ENCODE measurements around the gene NSMCE4A. TPM values are rescaled to one million over a fixed set of nuclear protein-coding genes. Genes with fewer than 3 reads are reported as not detected.

Gene NSMCE4A
- polyA plus RNA-seq, 1 donor from 2014 or later, result 133 TPM

GRCh38 chr10:121926671-121927317 is 48.2 kb downstream of the NSMCE4A start:
- peak overlapping the region; percentile 92 for H3K9ac ChIP-seq (ENCODE audit: low read length)
- H4K20me1 ChIP-seq (ENCODE audit: insufficient read depth), result no peaks in the 10 kb centered on the region
- peak overlapping the region; percentile 96 for H3K4me3 ChIP-seq (ENCODE audit: low read length)
- H3K36me3 ChIP-seq (ENCODE audit: insufficient read depth, low read length), result no peaks in the 10 kb centered on the region
- peak overlapping the region; percentile 73 for H2AFZ ChIP-seq (ENCODE audit: low read depth, low read length)
- H3K9me2 ChIP-seq (ENCODE audit: insufficient read depth, low read length), result no peaks in the 10 kb centered on the region
- no peaks in the 10 kb centered on the region for H3K27me3 ChIP-seq (ENCODE audit: insufficient read depth, low read depth, low read length)
- no peaks in the 10 kb centered on the region for H3K9me3 ChIP-seq (ENCODE audit: low read length)
- H3K4me2 ChIP-seq (ENCODE audit: low read length), result peak overlapping the region; percentile 90
- TF ChIP-seq CTCF (IDR thresholded peaks at IDR 0.05; ENCODE audit: poor library complexity, severe bottlenecking), result no peak
- TF ChIP-seq POLR2AphosphoS5 (IDR thresholded peaks at IDR 0.05), result peak; percentile 6
- peak; percentile 14 for TF ChIP-seq MXI1 (conservative IDR thresholded peaks at IDR 0.05; ENCODE audit: poor library complexity, severe bottlenecking)
- TF ChIP-seq EP300 (conservative IDR thresholded peaks at IDR 0.05; ENCODE audit: poor library complexity, severe bottlenecking), result no peak
- no peak for TF ChIP-seq EZH2 (IDR thresholded peaks at IDR 0.05; ENCODE audit: borderline replicate concordance, insufficient read depth, low read length, poor library complexity, severe bottlenecking)
- TF ChIP-seq SMC3 (conservative IDR thresholded peaks at IDR 0.05; ENCODE audit: poor library complexity), result no peak
- TF ChIP-seq REST (IDR thresholded peaks at IDR 0.05; ENCODE audit: borderline replicate concordance), result no peak
- TF ChIP-seq TAF1 (IDR thresholded peaks at IDR 0.05; ENCODE audit: low read depth), result no peak
- no peak for TF ChIP-seq RAD21 (conservative IDR thresholded peaks at IDR 0.05)
- no peaks in the 10 kb centered on the region for H3F3A ChIP-seq (ENCODE audit: insufficient read depth, low read length, poor library complexity, severe bottlenecking)
- H3K27ac ChIP-seq (ENCODE audit: low read length), result peak overlapping the region; percentile 90
- peaks cover 34% of the 10 kb centered on the region for H3K79me2 ChIP-seq (replicated peaks; ENCODE audit: insufficient read depth, low read length)

GRCh38 chr10:121926157-121926556 is 48.9 kb downstream of the NSMCE4A start:
- TF ChIP-seq TAF1 (IDR thresholded peaks at IDR 0.05; ENCODE audit: low read depth) (no peak), MXI1 (conservative IDR thresholded peaks at IDR 0.05; ENCODE audit: poor library complexity, severe bottlenecking) (no peak), EZH2 (IDR thresholded peaks at IDR 0.05; ENCODE audit: borderline replicate concordance, insufficient read depth, low read length, poor library complexity, severe bottlenecking) (no peak), SMC3 (conservative IDR thresholded peaks at IDR 0.05; ENCODE audit: poor library complexity) (no peak), RAD21 (conservative IDR thresholded peaks at IDR 0.05) (no peak), POLR2AphosphoS5 (IDR thresholded peaks at IDR 0.05) (no peak), REST (IDR thresholded peaks at IDR 0.05; ENCODE audit: borderline replicate concordance) (no peak), CTCF (IDR thresholded peaks at IDR 0.05; ENCODE audit: poor library complexity, severe bottlenecking) (no peak), EP300 (conservative IDR thresholded peaks at IDR 0.05; ENCODE audit: poor library complexity, severe bottlenecking) (no peak)
- Histone ChIP-seq H3F3A (ENCODE audit: insufficient read depth, low read length, poor library complexity, severe bottlenecking) (no peaks in the 10 kb centered on the region), H3K9me2 (ENCODE audit: insufficient read depth, low read length) (no peaks in the 10 kb centered on the region), H3K27ac (ENCODE audit: low read length) (peak overlapping the region; percentile 90), H3K4me2 (ENCODE audit: low read length) (peak overlapping the region; percentile 90), H4K20me1 (ENCODE audit: insufficient read depth) (no peaks in the 10 kb centered on the region), H3K9me3 (ENCODE audit: low read length) (no peaks in the 10 kb centered on the region), H3K27me3 (ENCODE audit: insufficient read depth, low read depth, low read length) (no peaks in the 10 kb centered on the region), H3K36me3 (ENCODE audit: insufficient read depth, low read length) (no peaks in the 10 kb centered on the region), H2AFZ (ENCODE audit: low read depth, low read length) (no peak overlapping the region), H3K4me3 (ENCODE audit: low read length) (peak overlapping the region; percentile 96), H3K9ac (ENCODE audit: low read length) (peak overlapping the region; percentile 92), H3K79me2 (replicated peaks; ENCODE audit: insufficient read depth, low read length) (peaks cover 34% of the 10 kb centered on the region)
